ENCODE data around the gene SLC1A2. TPM values are rescaled to one million over a fixed set of nuclear protein-coding genes. Genes with fewer than 3 reads are reported as not detected.

SLC1A2 gene
- total and polyA plus RNA-seq, 2 donors (not counting 3 experiments of a cell fraction or from before 2014, with no cell fraction given) = not detected

DNA sequence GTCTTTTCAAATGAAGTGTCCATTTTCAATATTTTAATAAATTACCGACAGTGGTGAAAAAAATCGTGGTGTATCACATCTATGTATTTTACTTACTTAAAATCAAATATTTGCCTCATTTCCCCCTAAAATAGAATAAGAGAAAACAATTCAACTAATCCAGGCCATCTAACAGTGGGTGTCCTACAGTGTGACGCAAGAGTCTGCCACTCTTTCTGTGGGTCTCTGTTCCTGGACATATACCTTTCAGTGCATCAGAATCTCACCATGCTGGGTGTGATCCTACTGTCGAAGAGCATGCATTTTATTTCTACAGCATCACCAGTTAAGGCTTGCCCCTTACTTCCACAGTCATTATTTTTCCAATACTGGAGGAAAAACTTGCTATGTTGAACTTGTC is 169.2 kb downstream of the SLC1A2 start:
- BruUV-seq (replicated peaks) = no TSS peak
- Histone ChIP-seq H3K79me2 (ENCODE audit: control insufficient read depth, insufficient read depth, low read length) (no peaks in the 10 kb centered on the region), H3K4me1 (ENCODE audit: control insufficient read depth, extremely low read depth, insufficient read depth, low read length) (no peaks in the 10 kb centered on the region), H4K20me1 (replicated peaks; ENCODE audit: control insufficient read depth, extremely low read depth, insufficient read depth, low read length) (no peaks in the 10 kb centered on the region), H3K4me3 (replicated peaks in 1 of 3; ENCODE audit: insufficient read depth in 1 of 3, low read depth in 1 of 3, low read length in 3 of 3) (no peak overlapping the region), H3K9me3 (replicated peaks; ENCODE audit: control insufficient read depth, insufficient read depth, low read length) (no peaks in the 10 kb centered on the region), H3K36me3 (ENCODE audit: control insufficient read depth in 2 of 2, extremely low read depth in 1 of 2, insufficient read depth in 2 of 2, low read length in 2 of 2) (no peaks in the 10 kb centered on the region), H3K9ac (replicated peaks; ENCODE audit: extremely low read depth, insufficient read depth, low read length) (no peak overlapping the region), H2AFZ (ENCODE audit: low read depth, low read length) (no peak overlapping the region), H3K4me2 (ENCODE audit: insufficient read depth, low read length) (no peak overlapping the region), H3K27me3 (ENCODE audit: control insufficient read depth in 2 of 2, insufficient read depth in 2 of 2, low read length in 2 of 2) (peaks cover 4 to 24% of the 10 kb centered on the region in 2 experiments), H3K27ac (ENCODE audit: insufficient read depth, low read depth, low read length) (no peak overlapping the region), H3K9me1 (replicated peaks; ENCODE audit: control insufficient read depth, extremely low read depth, insufficient read depth, low read length) (no peaks in the 10 kb centered on the region)
- intact Hi-C loops (cut with micrococcal nuclease) = no loop called here
- POLR2A ChIA-PET = no interaction called here
- CTCF ChIA-PET = interaction anchor here (1.2 kb wide), 1 partner anchor 10 kb away, joined by 3 read pairs; no protein-coding TSS in a partner anchor
- dilution Hi-C loops (cut with MboI; ENCODE audit: extremely low pct_ligation_motif_present, low sequenced_read_pairs) = no loop called here
- DNase-seq (ENCODE audit: low read depth, low spot score) (no peak), FAIRE-seq (no peak)
- TF ChIP-seq MYC (IDR thresholded peaks at IDR 0.05; ENCODE audit: low read depth, low read length) (no peak), POLR2A (IDR thresholded peaks at IDR 0.05; ENCODE audit: low read depth, low read length) (no peak), EZH2 (IDR thresholded peaks at IDR 0.05; ENCODE audit: borderline replicate concordance, low read depth, low read length, severe bottlenecking) (no peak), JUN (IDR thresholded peaks at IDR 0.05; ENCODE audit: borderline replicate concordance, insufficient read depth, insufficient read length, low read depth) (no peak), FOS (IDR thresholded peaks at IDR 0.05; ENCODE audit: borderline replicate concordance, insufficient read depth, low read length) (no peak), GATA2 (IDR thresholded peaks at IDR 0.05; ENCODE audit: insufficient read depth, insufficient read length, low read depth, low read length) (no peak), POLR2AphosphoS5 (IDR thresholded peaks at IDR 0.05; ENCODE audit: insufficient read depth, low read depth, low read length) (no peak)
- TF ChIP-seq, protein P1, sequence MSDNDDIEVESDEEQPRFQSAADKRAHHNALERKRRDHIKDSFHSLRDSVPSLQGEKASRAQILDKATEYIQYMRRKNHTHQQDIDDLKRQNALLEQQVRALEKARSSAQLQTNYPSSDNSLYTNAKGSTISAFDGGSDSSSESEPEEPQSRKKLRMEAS (IDR thresholded peaks at IDR 0.05; ENCODE audit: insufficient read depth, insufficient read length) = no peak
- TF ChIP-seq, protein P2, sequence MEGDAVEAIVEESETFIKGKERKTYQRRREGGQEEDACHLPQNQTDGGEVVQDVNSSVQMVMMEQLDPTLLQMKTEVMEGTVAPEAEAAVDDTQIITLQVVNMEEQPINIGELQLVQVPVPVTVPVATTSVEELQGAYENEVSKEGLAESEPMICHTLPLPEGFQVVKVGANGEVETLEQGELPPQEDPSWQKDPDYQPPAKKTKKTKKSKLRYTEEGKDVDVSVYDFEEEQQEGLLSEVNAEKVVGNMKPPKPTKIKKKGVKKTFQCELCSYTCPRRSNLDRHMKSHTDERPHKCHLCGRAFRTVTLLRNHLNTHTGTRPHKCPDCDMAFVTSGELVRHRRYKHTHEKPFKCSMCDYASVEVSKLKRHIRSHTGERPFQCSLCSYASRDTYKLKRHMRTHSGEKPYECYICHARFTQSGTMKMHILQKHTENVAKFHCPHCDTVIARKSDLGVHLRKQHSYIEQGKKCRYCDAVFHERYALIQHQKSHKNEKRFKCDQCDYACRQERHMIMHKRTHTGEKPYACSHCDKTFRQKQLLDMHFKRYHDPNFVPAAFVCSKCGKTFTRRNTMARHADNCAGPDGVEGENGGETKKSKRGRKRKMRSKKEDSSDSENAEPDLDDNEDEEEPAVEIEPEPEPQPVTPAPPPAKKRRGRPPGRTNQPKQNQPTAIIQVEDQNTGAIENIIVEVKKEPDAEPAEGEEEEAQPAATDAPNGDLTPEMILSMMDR (IDR thresholded peaks at IDR 0.05; ENCODE audit: extremely low read depth in 1 of 2, insufficient read depth in 1 of 2, low read depth in 1 of 2, low read length in 2 of 2) = no peak

Data from endothelial cell of umbilical vein (primary cell).